EL (cell line): ENCODE measurements around the gene CTCF.
A peak's percentile ranks its signal among the peaks of the same experiment; 100 is the strongest.

Experiments
- DNase-seq: peaks from one replicate; pipeline ENCODE4 v3.0.0-alpha.2; 2016

The CTCF gene

GRCh38 chr16:67654403-67654911 is 92.1 kb downstream of the CTCF start:
- DNase-seq = no peak

- DNase-seq = no peak
Measured at GRCh38 chr16:67655363-67655762, 93.0 kb downstream of the CTCF start.

GRCh38 chr16:67656344-67657016 is 94.2 kb downstream of the CTCF start:
- no peak for DNase-seq

GRCh38 chr16:67657017-67657608 is 94.8 kb downstream of the CTCF start:
- DNase-seq = no peak

GRCh38 chr16:67657751-67658518 is 95.6 kb downstream of the CTCF start:
- no peak for DNase-seq

- no peak for DNase-seq
Measured at GRCh38 chr16:67658849-67659674, 96.7 kb downstream of the CTCF start.

- DNase-seq = peak; percentile 91
Measured at GRCh38 chr16:67659675-67660563, 97.6 kb downstream of the CTCF start, which contains the start of gene ACD. Gene ACD, minus strand, starts transcription at chr16:67660260. Its CDS starts 40 bp downstream, at chr16:67660220.

GRCh38 chr16:67660564-67661028 is 98.3 kb downstream of the CTCF start, which contains the start of gene PARD6A:
Gene PARD6A, plus strand, starts transcription at chr16:67660960. Its CDS starts 79 bp downstream, at chr16:67661039.
- peak; percentile 96 for DNase-seq

- DNase-seq = peak; percentile 41
Measured at GRCh38 chr16:67661101-67661761, 98.9 kb downstream of the CTCF start.

GRCh38 chr16:67661886-67662652 is 99.7 kb downstream of the CTCF start:
- DNase-seq = no peak

- DNase-seq = no peak
Measured at GRCh38 chr16:67662653-67663010, 100.3 kb downstream of the CTCF start.

GRCh38 chr16:67663151-67663876 is 101.0 kb downstream of the CTCF start:
- DNase-seq = peak; percentile 31

- no peak for DNase-seq
Measured at GRCh38 chr16:67663877-67664222, 101.5 kb downstream of the CTCF start.

- no peak for DNase-seq
Measured at GRCh38 chr16:67664258-67664657, 101.9 kb downstream of the CTCF start.

- no peak for DNase-seq
Measured at GRCh38 chr16:67664871-67665270, 102.5 kb downstream of the CTCF start.

- no peak for DNase-seq
Measured at GRCh38 chr16:67665598-67665997, 103.3 kb downstream of the CTCF start.

GRCh38 chr16:67666032-67666551 is 103.8 kb downstream of the CTCF start:
- peak; percentile 52 for DNase-seq

GRCh38 chr16:67666559-67667452 is 104.5 kb downstream of the CTCF start, which contains the start of the genes C16orf86 and ENKD1:
Gene C16orf86, plus strand, starts transcription at chr16:67666814. Its CDS starts 157 bp downstream, at chr16:67666971.
Gene ENKD1, minus strand, starts transcription at chr16:67666750. Its CDS starts 308 bp downstream, at chr16:67666442.
- peak; percentile 80 for DNase-seq
